ENCODE data around the gene MYOM1.
"Not testable (repeated sequence)": the region's sequence is repeated elsewhere in the genome, so short reads cannot be mapped to it uniquely, and the experiment has no call there.

MYOM1 gene

GRCh38 chr18:3057526-3057925 is 162.2 kb downstream of the MYOM1 start:
- DNase-seq = no peak

GRCh38 chr18:3056311-3056710 is 163.5 kb downstream of the MYOM1 start:
- DNase-seq = no peak

GRCh38 chr18:3055816-3056215 is 164.0 kb downstream of the MYOM1 start:
- no peak for DNase-seq

GRCh38 chr18:3055186-3055728 is 164.5 kb downstream of the MYOM1 start:
- DNase-seq = no peak

GRCh38 chr18:3054780-3055179 is 165.0 kb downstream of the MYOM1 start:
- DNase-seq = no peak

GRCh38 chr18:3054214-3054613 is 165.6 kb downstream of the MYOM1 start:
- DNase-seq = no peak

GRCh38 chr18:3053081-3053480 is 166.7 kb downstream of the MYOM1 start:
- no peak for DNase-seq

- no peak for DNase-seq
Observed at GRCh38 chr18:3052411-3052758, 167.4 kb downstream of the MYOM1 start.

GRCh38 chr18:3051718-3052410 is 167.9 kb downstream of the MYOM1 start:
- no peak for DNase-seq

- DNase-seq = not testable (repeated sequence)
Observed at GRCh38 chr18:3049897-3050454, 169.8 kb downstream of the MYOM1 start.

GRCh38 chr18:3048820-3049349 is 170.9 kb downstream of the MYOM1 start:
- no peak for DNase-seq

- DNase-seq = no peak
Observed at GRCh38 chr18:3048121-3048520, 171.6 kb downstream of the MYOM1 start.

GRCh38 chr18:3046216-3046808 is 173.5 kb downstream of the MYOM1 start:
- DNase-seq = no peak

- no peak for DNase-seq
Observed at GRCh38 chr18:3044931-3045698, 174.7 kb downstream of the MYOM1 start.

GRCh38 chr18:3042379-3042778 is 177.4 kb downstream of the MYOM1 start:
- no peak for DNase-seq

GRCh38 chr18:3041843-3042242 is 177.9 kb downstream of the MYOM1 start:
- no peak for DNase-seq

GRCh38 chr18:3040881-3041280 is 178.9 kb downstream of the MYOM1 start:
- DNase-seq = no peak

GRCh38 chr18:3040173-3040572 is 179.6 kb downstream of the MYOM1 start:
- no peak for DNase-seq

GRCh38 chr18:3037423-3037915 is 182.3 kb downstream of the MYOM1 start:
- DNase-seq = no peak

GRCh38 chr18:3036108-3036507 is 183.7 kb downstream of the MYOM1 start:
- DNase-seq = no peak

GRCh38 chr18:3035635-3036034 is 184.1 kb downstream of the MYOM1 start:
- DNase-seq = no peak

- no peak for DNase-seq
Observed at GRCh38 chr18:3032721-3033120, 187.0 kb downstream of the MYOM1 start.

All from right kidney (tissue), 1 donor.